Activated CD4-positive, CD25-positive, alpha-beta regulatory T cell (primary cell): ENCODE results near the gene GALNT13.

Experiments used
- DNase-seq, 4 experiments: peaks; one replicate each; lab custom pipeline; 2025; lab: John Stamatoyannopoulos, UW

GALNT13 gene

DNA sequence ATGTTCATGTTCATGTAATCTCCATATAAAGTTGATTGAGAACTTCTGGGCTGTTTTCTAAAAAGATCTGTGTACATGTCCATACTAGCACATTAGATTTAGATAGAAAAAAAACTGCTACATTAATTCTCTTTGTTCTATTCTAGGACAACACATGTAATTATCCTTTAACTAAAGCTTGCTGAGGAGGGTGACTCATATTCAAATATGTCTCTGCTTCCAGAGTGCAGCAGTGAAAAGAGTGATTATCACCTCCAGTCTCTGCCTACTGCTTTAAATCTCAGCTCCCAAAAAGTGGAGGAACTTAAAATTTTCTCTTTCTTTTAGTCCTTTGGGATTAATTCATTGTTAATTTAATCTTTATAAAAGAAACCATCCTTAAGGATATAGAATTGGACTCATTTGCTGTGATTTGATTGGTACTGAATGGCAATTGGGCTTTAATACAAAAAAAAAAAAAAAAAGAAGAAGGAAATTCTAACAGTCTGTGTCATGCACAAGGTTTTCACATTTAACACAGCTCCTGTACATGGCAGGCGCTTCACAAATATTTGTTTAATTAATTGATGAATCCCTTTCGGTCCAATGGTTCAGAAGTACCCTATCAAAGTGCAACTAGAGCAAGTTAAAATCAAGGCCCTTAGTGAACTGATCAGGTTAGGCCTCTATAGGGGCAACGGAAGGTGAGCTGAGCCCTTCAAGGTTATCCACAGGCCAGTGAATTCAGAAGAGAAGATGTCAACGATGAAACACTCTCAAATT lies 612.8 kb downstream of the GALNT13 start:
- no peak for DNase-seq

DNA sequence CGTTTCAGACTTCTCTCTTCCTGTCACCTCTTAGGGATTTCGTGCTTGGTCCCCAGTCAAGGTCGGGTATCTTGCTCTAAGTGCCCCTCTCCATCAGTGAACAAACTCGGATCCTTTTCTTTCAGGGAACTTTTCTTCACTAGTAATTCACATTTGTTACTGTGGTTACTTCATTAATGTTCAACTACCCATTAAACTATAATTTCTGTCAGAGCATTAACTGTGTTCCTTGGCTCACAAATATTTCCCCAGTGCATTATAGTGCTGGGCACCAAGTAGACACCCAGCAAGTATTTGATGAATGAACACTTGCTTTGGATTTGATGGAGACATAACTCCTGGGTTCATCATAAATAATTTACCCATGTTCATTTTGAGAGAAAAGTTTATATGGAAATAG lies 617.1 kb downstream of the GALNT13 start:
- DNase-seq: no peak

DNA sequence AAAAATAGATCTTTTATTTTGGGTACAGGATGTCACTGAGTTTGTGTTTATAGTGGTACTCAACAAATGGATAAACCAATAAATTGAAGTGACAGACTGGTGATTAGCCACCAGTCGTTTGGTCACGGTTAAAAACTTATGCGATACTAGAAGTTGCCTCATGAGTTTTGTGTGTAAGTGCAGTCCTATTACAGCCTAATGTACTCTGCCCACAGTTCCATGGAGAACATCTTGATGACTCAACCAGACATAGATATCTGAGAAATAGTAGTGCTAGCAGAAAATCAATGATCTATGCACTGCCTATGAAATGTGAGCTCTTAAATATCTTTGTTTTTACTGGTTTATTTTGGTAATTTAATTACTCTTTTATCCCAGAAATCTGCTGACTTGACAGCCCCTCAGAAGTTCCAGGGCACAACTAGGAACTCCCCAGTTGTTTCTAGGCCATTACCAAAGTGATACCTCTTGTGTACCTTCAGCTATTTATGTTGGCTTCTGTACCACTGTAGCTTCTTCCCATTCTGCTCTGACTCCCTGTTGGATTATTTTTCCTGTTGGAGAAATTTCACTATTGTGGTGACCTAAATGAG lies 617.6 kb downstream of the GALNT13 start:
- DNase-seq: no peak

DNA sequence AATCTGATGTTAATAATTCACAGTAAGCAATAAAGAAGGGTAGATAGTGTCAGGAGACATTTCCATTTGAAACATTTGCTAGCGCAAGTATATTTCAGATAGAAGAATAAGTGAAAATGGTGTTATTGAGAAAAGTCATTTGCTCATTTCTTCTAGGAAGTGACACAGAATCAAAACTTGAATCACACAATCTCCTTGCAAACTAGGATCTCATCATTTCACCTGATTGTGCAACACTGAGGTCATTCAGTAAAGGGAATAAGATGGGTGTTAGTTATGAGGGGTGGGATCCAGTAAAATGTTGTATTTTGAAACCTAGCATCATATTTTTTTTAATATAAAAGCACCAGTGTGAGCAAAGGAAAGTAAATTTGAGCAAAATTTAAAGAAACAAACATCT lies 618.8 kb downstream of the GALNT13 start:
- DNase-seq: no peak

DNA sequence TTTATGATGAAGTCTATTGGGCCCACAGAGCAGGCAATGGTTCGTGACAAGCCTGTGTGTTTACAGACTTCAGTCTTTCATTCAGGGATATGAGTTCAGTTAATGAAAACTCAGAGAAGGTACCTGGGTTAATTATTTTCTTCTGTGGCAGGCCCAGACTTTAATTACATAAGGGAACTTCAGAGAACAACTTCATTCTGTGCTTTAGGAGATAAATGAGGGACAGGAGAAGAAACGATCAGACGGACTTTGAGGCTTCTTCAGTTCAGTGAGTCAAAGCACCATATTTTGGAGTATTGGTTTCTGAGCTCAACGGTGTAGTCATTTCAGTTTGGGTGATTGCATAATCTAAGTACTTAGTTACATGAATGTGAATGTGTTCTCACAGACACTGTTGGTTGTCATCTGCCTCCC lies 623.7 kb downstream of the GALNT13 start:
- DNase-seq: no peak

DNA sequence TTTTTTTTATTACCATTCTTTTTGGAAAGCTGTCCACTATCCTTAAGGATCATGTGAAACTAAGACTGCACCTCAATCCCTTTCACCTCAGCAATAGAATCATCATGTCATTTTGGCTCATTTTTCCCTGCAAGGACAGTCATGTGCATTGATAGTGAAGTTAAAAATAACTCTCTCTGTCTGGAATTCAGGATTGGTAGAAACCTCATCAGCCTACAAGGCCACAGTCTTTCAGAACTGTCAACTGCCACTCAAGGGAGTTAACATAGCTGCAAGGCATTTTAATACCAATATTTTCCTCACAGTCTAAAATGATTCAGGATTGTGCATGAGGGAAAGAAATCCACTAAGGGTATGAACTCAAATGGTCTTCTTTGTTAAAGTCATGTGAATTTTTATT lies 625.3 kb downstream of the GALNT13 start:
- DNase-seq: no peak
